ENCODE data around the gene ASPSCR1.

Gene ASPSCR1

DNA sequence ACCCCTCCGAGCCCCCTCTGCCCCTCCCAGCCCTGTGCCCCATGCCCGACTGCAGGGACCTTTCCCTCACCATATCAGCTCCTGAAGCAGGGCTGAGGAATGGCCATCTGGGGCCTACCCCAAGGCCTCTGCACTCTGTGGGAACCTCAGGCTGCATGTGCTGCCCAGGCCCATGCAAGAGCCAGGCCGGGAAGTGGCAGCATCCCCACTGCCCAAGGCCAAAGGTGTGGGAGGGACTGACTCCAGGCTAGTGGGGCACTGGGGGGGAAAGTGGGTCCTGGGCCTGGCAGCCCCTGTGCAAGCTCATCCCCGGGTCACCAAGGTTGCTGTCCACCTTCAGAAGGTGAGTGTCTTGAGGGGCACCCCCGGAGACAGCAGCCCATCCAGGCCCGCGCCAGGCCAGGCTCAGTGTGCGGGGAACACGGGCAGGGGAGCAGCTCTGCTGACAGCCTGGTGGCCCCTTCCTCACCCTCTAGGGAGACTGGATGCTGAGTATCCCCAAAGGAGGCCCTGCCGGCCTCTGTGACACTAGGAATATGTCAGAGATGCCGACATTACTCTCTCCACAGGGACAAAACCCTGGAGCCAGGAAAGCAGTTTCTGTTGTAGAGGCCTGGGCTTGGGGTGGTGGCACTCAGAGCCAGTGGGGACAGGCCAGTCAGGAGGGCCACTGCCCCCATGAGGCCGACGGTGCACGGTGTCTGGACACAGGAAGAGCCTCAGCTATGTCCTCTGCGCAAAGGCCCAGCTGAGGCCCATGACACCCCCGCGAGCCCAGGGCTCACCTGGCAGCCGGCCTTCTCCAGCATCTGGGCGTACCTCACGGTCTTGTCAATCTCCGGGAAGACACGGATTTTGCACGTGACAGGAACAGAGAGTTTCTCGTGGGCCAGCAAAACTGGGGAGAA is 84.9 kb downstream of the ASPSCR1 start:
- H3K9ac ChIP-seq (ENCODE audit: low read length) = no peak overlapping the region
- TF ChIP-seq EZH2phosphoT487 (conservative IDR thresholded peaks at IDR 0.05; ENCODE audit: low read length) = no peak
- TF ChIP-seq, protein P1, sequence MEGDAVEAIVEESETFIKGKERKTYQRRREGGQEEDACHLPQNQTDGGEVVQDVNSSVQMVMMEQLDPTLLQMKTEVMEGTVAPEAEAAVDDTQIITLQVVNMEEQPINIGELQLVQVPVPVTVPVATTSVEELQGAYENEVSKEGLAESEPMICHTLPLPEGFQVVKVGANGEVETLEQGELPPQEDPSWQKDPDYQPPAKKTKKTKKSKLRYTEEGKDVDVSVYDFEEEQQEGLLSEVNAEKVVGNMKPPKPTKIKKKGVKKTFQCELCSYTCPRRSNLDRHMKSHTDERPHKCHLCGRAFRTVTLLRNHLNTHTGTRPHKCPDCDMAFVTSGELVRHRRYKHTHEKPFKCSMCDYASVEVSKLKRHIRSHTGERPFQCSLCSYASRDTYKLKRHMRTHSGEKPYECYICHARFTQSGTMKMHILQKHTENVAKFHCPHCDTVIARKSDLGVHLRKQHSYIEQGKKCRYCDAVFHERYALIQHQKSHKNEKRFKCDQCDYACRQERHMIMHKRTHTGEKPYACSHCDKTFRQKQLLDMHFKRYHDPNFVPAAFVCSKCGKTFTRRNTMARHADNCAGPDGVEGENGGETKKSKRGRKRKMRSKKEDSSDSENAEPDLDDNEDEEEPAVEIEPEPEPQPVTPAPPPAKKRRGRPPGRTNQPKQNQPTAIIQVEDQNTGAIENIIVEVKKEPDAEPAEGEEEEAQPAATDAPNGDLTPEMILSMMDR (IDR thresholded peaks at IDR 0.05; ENCODE audit: insufficient read depth, low read length, poor library complexity, severe bottlenecking) = no peak
- no peaks in the 10 kb centered on the region for H3K27me3 ChIP-seq (ENCODE audit: low read length)
- no peaks in the 10 kb centered on the region for H3K9me2 ChIP-seq (replicated peaks; ENCODE audit: insufficient read depth, low read length)
- no peaks in the 10 kb centered on the region for H4K20me1 ChIP-seq (ENCODE audit: low read depth, low read length)
- no peak overlapping the region for H3K4me2 ChIP-seq (ENCODE audit: low read depth, low read length, poor library complexity, severe bottlenecking)
- H3K36me3 ChIP-seq (ENCODE audit: low read length) = no peaks in the 10 kb centered on the region
- H2AFZ ChIP-seq (ENCODE audit: low read depth, low read length, severe bottlenecking) = no peak overlapping the region
- H3K4me3 ChIP-seq (ENCODE audit: insufficient read depth, low read length, poor library complexity, severe bottlenecking) = no peak overlapping the region
- H3K27ac ChIP-seq (ENCODE audit: low read depth, low read length) = no peak overlapping the region
- H3F3A ChIP-seq (ENCODE audit: insufficient read depth) = no peaks in the 10 kb centered on the region
- H3K9me3 ChIP-seq (ENCODE audit: insufficient read depth, low read length) = no peaks in the 10 kb centered on the region
- H3K79me2 ChIP-seq (ENCODE audit: insufficient read depth, low read length) = peaks cover 8% of the 10 kb centered on the region; the same call in 1 of the 2 replicates

DNA sequence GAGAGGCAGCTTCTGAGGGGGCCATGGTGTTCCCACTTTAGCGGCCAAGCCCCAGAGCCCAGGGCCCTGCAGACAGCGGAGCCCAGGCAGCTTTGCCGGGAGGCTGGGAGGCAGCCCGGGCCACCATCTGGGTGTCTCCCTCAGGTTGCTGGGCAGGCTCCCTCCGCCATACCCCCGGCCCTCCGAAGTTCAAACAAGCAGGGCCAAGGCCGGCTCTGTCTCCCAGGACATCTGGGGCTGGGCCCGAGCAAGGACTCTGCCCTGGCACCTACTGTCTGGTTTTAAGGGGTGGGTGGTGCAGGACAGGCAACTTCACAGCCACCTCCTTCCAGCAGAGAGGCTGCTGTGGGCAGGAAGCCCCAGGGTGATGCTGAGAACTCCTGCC is 85.5 kb downstream of the ASPSCR1 start:
- no peak overlapping the region for H2AFZ ChIP-seq (ENCODE audit: low read depth, low read length, severe bottlenecking)
- H4K20me1 ChIP-seq (ENCODE audit: low read depth, low read length) = no peaks in the 10 kb centered on the region
- H3K79me2 ChIP-seq (ENCODE audit: insufficient read depth, low read length) = peaks cover 8% of the 10 kb centered on the region; the same call in 1 of the 2 replicates
- H3K9me2 ChIP-seq (replicated peaks; ENCODE audit: insufficient read depth, low read length) = no peaks in the 10 kb centered on the region
- no peaks in the 10 kb centered on the region for H3K9me3 ChIP-seq (ENCODE audit: insufficient read depth, low read length)
- no peaks in the 10 kb centered on the region for H3F3A ChIP-seq (ENCODE audit: insufficient read depth)
- H3K36me3 ChIP-seq (ENCODE audit: low read length) = no peaks in the 10 kb centered on the region
- H3K27ac ChIP-seq (ENCODE audit: low read depth, low read length) = no peak overlapping the region
- H3K27me3 ChIP-seq (ENCODE audit: low read length) = no peaks in the 10 kb centered on the region
- H3K4me2 ChIP-seq (ENCODE audit: low read depth, low read length, poor library complexity, severe bottlenecking) = no peak overlapping the region
- no peak overlapping the region for H3K4me3 ChIP-seq (ENCODE audit: insufficient read depth, low read length, poor library complexity, severe bottlenecking)
- TF ChIP-seq, protein P1 (IDR thresholded peaks at IDR 0.05; ENCODE audit: insufficient read depth, low read length, poor library complexity, severe bottlenecking) = no peak
- no peak for TF ChIP-seq EZH2phosphoT487 (conservative IDR thresholded peaks at IDR 0.05; ENCODE audit: low read length)
- no peak overlapping the region for H3K9ac ChIP-seq (ENCODE audit: low read length)

DNA sequence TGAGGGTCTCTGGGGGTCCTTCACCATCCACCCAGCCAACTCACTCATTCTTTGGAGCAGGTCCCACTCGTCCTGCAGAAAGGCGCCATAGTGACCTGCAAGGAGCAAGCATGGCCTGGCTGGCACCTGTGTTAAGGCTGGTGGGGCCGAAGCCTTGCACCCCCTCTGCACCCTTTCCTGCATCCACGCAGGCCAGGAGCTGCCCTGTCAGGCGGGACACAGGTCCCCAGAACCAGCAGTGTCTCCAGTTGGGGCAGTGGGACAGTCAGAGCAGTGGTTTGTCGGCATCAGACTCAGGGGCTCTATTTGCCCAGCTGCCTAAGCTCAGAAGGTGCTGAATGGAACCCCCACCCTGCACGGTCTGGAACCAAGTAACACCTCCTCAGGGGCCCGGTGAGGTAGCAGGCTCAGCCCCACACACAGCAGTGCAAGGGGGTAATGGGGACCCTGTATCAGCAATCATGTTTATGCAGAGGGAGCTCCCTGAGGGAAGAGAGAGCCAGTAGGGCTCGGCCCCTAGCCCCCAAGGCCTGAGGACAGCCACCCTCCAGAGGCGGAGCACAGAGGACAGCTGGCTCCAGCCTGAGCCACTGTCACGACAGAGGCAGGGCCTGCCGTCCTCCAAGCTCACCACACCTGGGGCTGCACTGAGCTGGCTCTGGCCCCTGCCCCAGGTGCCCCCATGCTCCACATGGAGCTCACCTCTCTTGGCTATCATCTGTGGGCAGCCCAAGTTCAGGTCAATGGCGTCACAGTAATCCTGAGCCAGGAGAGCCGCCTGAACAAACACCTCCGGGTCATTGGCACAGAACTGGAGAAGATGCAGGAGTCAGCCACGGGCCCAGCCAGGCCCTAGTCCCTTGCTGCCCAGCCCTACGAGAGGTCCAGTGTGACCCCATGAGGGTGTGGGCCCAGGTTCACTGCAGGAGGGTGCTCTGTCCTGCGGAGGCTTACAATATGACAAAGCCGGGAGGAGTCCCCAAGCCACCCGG is 86.3 kb downstream of the ASPSCR1 start:
- H4K20me1 ChIP-seq (ENCODE audit: low read depth, low read length) = no peaks in the 10 kb centered on the region

More for the DNA sequence above, 86.3 kb downstream of the ASPSCR1 start:
- peaks cover 8% of the 10 kb centered on the region; the same call in 1 of the 2 replicates for H3K79me2 ChIP-seq (ENCODE audit: insufficient read depth, low read length)
- H3K27me3 ChIP-seq (ENCODE audit: low read length) = no peaks in the 10 kb centered on the region
- no peaks in the 10 kb centered on the region for H3F3A ChIP-seq (ENCODE audit: insufficient read depth)
- peak overlapping the region; percentile 39; the same call in 1 of the 2 replicates for H3K27ac ChIP-seq (ENCODE audit: low read depth, low read length)
- H3K9me3 ChIP-seq (ENCODE audit: insufficient read depth, low read length) = no peaks in the 10 kb centered on the region
- H3K4me2 ChIP-seq (ENCODE audit: low read depth, low read length, poor library complexity, severe bottlenecking) = peak overlapping the region; percentile 62
- H3K36me3 ChIP-seq (ENCODE audit: low read length) = no peaks in the 10 kb centered on the region
- TF ChIP-seq EZH2phosphoT487 (conservative IDR thresholded peaks at IDR 0.05; ENCODE audit: low read length) = no peak
- TF ChIP-seq, protein P1 (IDR thresholded peaks at IDR 0.05; ENCODE audit: insufficient read depth, low read length, poor library complexity, severe bottlenecking) = no peak
- no peaks in the 10 kb centered on the region for H3K9me2 ChIP-seq (replicated peaks; ENCODE audit: insufficient read depth, low read length)
- H3K9ac ChIP-seq (ENCODE audit: low read length) = peak overlapping the region; percentile 92
- H3K4me3 ChIP-seq (ENCODE audit: insufficient read depth, low read length, poor library complexity, severe bottlenecking) = no peak overlapping the region
- no peak overlapping the region for H2AFZ ChIP-seq (ENCODE audit: low read depth, low read length, severe bottlenecking)

All from SU-DHL-6 (cell line).